ENCODE measurements around the gene LBX2.
A peak's percentile ranks its signal among the peaks of the same experiment; 100 is the strongest.

Gene LBX2

DNA sequence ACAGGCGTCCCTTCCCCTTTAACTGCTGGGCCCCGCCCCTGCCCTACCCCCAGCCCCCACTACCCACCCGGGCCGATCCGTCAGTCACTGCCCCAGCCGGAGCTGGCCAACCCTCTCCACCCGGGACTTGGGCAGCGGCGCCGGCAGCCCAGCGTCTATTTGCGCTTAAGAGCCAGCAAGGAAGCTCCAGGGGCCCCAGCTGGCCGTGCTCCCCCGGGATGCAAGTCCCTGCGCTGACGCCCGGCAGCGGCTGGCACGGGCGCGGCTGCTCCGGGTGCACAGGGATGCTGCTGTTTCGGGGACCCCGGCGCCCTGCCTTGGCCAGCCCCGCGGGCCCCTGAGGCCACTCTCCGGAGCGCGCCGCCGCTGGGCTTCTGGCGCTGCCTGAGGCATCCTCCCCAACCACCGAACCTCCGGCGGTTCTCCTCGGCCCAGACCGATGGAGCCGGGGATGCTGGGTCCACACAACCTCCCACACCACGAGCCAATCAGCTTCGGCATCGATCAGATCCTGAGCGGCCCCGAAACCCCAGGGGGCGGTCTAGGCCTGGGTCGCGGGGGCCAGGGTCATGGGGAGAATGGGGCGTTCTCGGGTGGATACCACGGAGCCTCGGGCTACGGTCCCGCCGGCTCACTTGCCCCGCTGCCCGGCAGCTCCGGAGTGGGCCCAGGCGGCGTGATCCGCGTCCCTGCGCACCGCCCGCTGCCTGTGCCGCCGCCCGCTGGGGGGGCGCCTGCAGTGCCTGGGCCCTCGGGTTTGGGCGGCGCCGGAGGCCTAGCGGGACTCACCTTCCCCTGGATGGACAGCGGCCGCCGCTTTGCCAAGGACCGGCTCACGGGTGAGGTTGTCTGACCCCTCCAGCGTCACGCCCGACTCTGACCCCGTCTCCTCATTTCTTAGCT lies 15.2 kb upstream of the LBX2 start, which contains the start of gene TLX2:
Gene TLX2, plus strand, starts transcription at position 83 of the 903 bp plus-strand sequence. Its CDS starts 357 bp downstream, at position 440.
- Histone ChIP-seq H3K27me3 (ENCODE audit: control insufficient read depth in 1 of 2, insufficient read depth in 2 of 2, low read length in 2 of 2) (peaks cover 69 to 93% of the 10 kb centered on the region in 2 donors), H3K9me3 (ENCODE audit: control insufficient read depth in 1 of 2, low read length in 2 of 2) (no peaks in the 10 kb centered on the region), H3K4me3 (ENCODE audit: low read depth in 1 of 2, low read length in 2 of 2) (peak within 1 kb of the TSS in 1 of 2 donors; percentile 15), H3K9ac (ENCODE audit: low read depth in 1 of 2, low read length in 2 of 2) (no peak within 1 kb of the TSS), H3K4me1 (ENCODE audit: control insufficient read depth in 1 of 2, insufficient read depth in 2 of 2, low read length in 2 of 2) (peaks cover 6 to 24% of the 10 kb centered on the region in 2 donors), H3K27ac (ENCODE audit: low read depth, low read length) (no peak within 1 kb of the TSS), H3K36me3 (ENCODE audit: control insufficient read depth in 1 of 2, insufficient read depth in 2 of 2, low read length in 2 of 2) (peaks cover 5 to 10% of the 10 kb centered on the region in 2 donors)

- Histone ChIP-seq H3K36me3 (ENCODE audit: control insufficient read depth in 1 of 2, insufficient read depth in 2 of 2, low read length in 2 of 2) (peaks cover 5% of the 10 kb centered on the region in 2 donors), H3K9ac (ENCODE audit: low read depth in 1 of 2, low read length in 2 of 2) (no peak overlapping the region), H3K4me3 (ENCODE audit: low read depth in 1 of 2, low read length in 2 of 2) (no peak overlapping the region), H3K27me3 (ENCODE audit: control insufficient read depth in 1 of 2, insufficient read depth in 2 of 2, low read length in 2 of 2) (peaks cover 61 to 85% of the 10 kb centered on the region in 2 donors), H3K9me3 (ENCODE audit: control insufficient read depth in 1 of 2, low read length in 2 of 2) (no peaks in the 10 kb centered on the region), H3K27ac (ENCODE audit: low read depth, low read length) (no peak overlapping the region), H3K4me1 (ENCODE audit: control insufficient read depth in 1 of 2, insufficient read depth in 2 of 2, low read length in 2 of 2) (peaks cover 6 to 24% of the 10 kb centered on the region in 2 donors)
Measured at GRCh38 chr2:74513605-74514367, 14.4 kb upstream of the LBX2 start.

DNA sequence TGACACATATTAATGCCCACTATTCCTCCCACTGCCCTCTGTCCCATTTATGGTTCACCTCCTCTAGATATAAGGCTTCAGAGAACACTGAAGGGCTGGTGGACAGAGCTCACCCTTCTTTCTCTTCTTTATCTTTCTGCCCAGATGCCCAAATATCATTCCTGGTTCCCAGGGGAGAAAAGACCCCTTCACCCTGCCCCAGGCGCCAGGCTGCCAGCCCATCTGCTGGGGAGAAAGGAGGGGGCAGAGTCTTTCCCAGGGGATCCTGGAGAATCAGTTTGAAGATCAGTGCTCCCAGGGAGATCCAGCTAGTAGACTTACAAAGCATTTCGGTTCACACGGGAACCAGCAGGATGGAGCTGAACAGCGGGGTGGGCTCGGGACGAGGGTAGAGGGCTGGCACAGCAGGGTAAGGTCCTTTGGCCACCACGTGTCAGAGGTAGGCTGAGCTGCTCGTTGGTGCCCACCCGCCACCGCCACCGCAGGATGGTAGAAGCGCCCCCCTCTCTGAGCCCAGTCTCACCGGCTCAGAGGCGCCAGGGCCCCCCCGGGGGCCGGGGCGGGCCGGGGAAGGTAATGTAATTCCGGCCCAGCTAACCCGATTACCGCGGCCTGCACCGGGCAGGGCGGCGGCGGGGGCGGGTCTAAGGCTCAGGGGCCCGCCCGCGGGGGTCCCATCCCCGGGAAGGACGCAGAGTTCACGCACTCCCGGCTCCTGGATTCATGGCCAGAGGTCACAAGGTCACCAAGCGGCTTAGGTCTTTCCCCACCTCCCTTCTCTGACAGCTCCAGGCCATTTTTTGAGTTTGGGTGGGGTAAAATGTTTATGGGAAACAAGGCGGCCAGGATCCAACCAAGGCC lies 13.6 kb upstream of the LBX2 start:
- peaks cover 55 to 85% of the 10 kb centered on the region in 2 donors for H3K27me3 ChIP-seq (ENCODE audit: control insufficient read depth in 1 of 2, insufficient read depth in 2 of 2, low read length in 2 of 2)
- H3K4me3 ChIP-seq (ENCODE audit: low read depth in 1 of 2, low read length in 2 of 2) = no peak overlapping the region
- no peak overlapping the region for H3K27ac ChIP-seq (ENCODE audit: low read depth, low read length)
- H3K9ac ChIP-seq (ENCODE audit: low read depth in 1 of 2, low read length in 2 of 2) = no peak overlapping the region
- no peaks in the 10 kb centered on the region for H3K9me3 ChIP-seq (ENCODE audit: control insufficient read depth in 1 of 2, low read length in 2 of 2)
- peaks cover 0 to 5% of the 10 kb centered on the region in 2 donors for H3K36me3 ChIP-seq (ENCODE audit: control insufficient read depth in 1 of 2, insufficient read depth in 2 of 2, low read length in 2 of 2)
- peaks cover 11 to 30% of the 10 kb centered on the region in 2 donors for H3K4me1 ChIP-seq (ENCODE audit: control insufficient read depth in 1 of 2, insufficient read depth in 2 of 2, low read length in 2 of 2)

- H3K4me3 ChIP-seq (ENCODE audit: low read depth in 1 of 2, low read length in 2 of 2) = no peak overlapping the region
- peaks cover 45 to 71% of the 10 kb centered on the region in 2 donors for H3K27me3 ChIP-seq (ENCODE audit: control insufficient read depth in 1 of 2, insufficient read depth in 2 of 2, low read length in 2 of 2)
- H3K27ac ChIP-seq (ENCODE audit: low read depth, low read length) = no peak overlapping the region
- H3K36me3 ChIP-seq (ENCODE audit: control insufficient read depth in 1 of 2, insufficient read depth in 2 of 2, low read length in 2 of 2) = no peaks in the 10 kb centered on the region
- H3K9me3 ChIP-seq (ENCODE audit: control insufficient read depth in 1 of 2, low read length in 2 of 2) = no peaks in the 10 kb centered on the region
- H3K9ac ChIP-seq (ENCODE audit: low read depth in 1 of 2, low read length in 2 of 2) = no peak overlapping the region
- peaks cover 13 to 33% of the 10 kb centered on the region in 2 donors for H3K4me1 ChIP-seq (ENCODE audit: control insufficient read depth in 1 of 2, insufficient read depth in 2 of 2, low read length in 2 of 2)
Measured at GRCh38 chr2:74511104-74511989, 11.9 kb upstream of the LBX2 start.

DNA sequence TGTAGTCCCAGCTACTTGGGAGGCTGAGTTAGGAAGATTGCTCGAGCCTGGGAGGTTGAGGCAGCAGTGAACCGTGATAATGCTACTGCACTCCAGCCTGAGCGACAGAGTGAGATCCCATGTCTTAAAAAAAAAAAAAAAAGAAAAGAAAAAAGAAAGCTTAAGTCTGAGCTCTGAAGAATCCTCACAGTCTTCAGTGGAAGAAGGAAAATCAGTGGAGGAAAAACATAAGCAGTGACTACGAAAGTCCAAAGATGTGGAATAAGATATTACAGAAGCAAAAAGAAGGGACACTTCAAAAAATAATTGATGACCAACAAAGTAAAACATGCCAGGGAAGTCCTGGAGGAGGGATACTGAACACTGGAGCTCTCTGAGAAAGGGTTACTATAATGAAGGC lies 10.9 kb upstream of the LBX2 start:
- no peak overlapping the region for H3K27ac ChIP-seq (ENCODE audit: low read depth, low read length)
- H3K27me3 ChIP-seq (ENCODE audit: control insufficient read depth in 1 of 2, insufficient read depth in 2 of 2, low read length in 2 of 2) = peaks cover 36 to 62% of the 10 kb centered on the region in 2 donors
- H3K9me3 ChIP-seq (ENCODE audit: control insufficient read depth in 1 of 2, low read length in 2 of 2) = no peaks in the 10 kb centered on the region
- no peak overlapping the region for H3K4me3 ChIP-seq (ENCODE audit: low read depth in 1 of 2, low read length in 2 of 2)
- H3K4me1 ChIP-seq (ENCODE audit: control insufficient read depth in 1 of 2, insufficient read depth in 2 of 2, low read length in 2 of 2) = peaks cover 20 to 32% of the 10 kb centered on the region in 2 donors
- H3K9ac ChIP-seq (ENCODE audit: low read depth in 1 of 2, low read length in 2 of 2) = no peak overlapping the region
- H3K36me3 ChIP-seq (ENCODE audit: control insufficient read depth in 1 of 2, insufficient read depth in 2 of 2, low read length in 2 of 2) = peaks cover 0 to 7% of the 10 kb centered on the region in 2 donors

GRCh38 chr2:74507926-74508520 lies 8.6 kb upstream of the LBX2 start:
- Histone ChIP-seq H3K4me3 (ENCODE audit: low read depth in 1 of 2, low read length in 2 of 2) (peak overlapping the region; percentile 94 to 98), H3K27me3 (ENCODE audit: control insufficient read depth in 1 of 2, insufficient read depth in 2 of 2, low read length in 2 of 2) (peaks cover 15 to 39% of the 10 kb centered on the region in 2 donors), H3K36me3 (ENCODE audit: control insufficient read depth in 1 of 2, insufficient read depth in 2 of 2, low read length in 2 of 2) (peaks cover 0 to 11% of the 10 kb centered on the region in 2 donors), H3K9me3 (ENCODE audit: control insufficient read depth in 1 of 2, low read length in 2 of 2) (no peaks in the 10 kb centered on the region), H3K4me1 (ENCODE audit: control insufficient read depth in 1 of 2, insufficient read depth in 2 of 2, low read length in 2 of 2) (peaks cover 36 to 37% of the 10 kb centered on the region in 2 donors), H3K9ac (ENCODE audit: low read depth in 1 of 2, low read length in 2 of 2) (peak overlapping the region; percentile 77 to 89), H3K27ac (ENCODE audit: low read depth, low read length) (peak overlapping the region; percentile 100)

GRCh38 chr2:74507145-74507925 lies 7.9 kb upstream of the LBX2 start, which contains the start of gene PCGF1:
PCGF1 (minus strand) TSS chr2:74507695; CDS start chr2:74507668, 27 bp downstream.
- Histone ChIP-seq H3K9me3 (ENCODE audit: control insufficient read depth in 1 of 2, low read length in 2 of 2) (no peaks in the 10 kb centered on the region), H3K27ac (ENCODE audit: low read depth, low read length) (peak within 1 kb of the TSS; percentile 100), H3K9ac (ENCODE audit: low read depth in 1 of 2, low read length in 2 of 2) (peak within 1 kb of the TSS; percentile 89 to 100), H3K27me3 (ENCODE audit: control insufficient read depth in 1 of 2, insufficient read depth in 2 of 2, low read length in 2 of 2) (peaks cover 9 to 32% of the 10 kb centered on the region in 2 donors), H3K36me3 (ENCODE audit: control insufficient read depth in 1 of 2, insufficient read depth in 2 of 2, low read length in 2 of 2) (peaks cover 0 to 11% of the 10 kb centered on the region in 2 donors), H3K4me3 (ENCODE audit: low read depth in 1 of 2, low read length in 2 of 2) (peak within 1 kb of the TSS; percentile 94 to 98), H3K4me1 (ENCODE audit: control insufficient read depth in 1 of 2, insufficient read depth in 2 of 2, low read length in 2 of 2) (peaks cover 36 to 38% of the 10 kb centered on the region in 2 donors)
